GOT3 (cell line): ENCODE results near the gene CCDC80.
A peak's percentile ranks its signal among the peaks of the same experiment; 100 is the strongest.
"Not testable (repeated sequence)": the region's sequence is repeated elsewhere in the genome, so short reads cannot be mapped to it uniquely, and the experiment has no call there.

ENCODE experiments used
- DNase-seq: peaks from one replicate; lab custom pipeline; 2025; ENCODE audit warnings: mixed read lengths; lab: John Stamatoyannopoulos, UW

The CCDC80 gene

DNA sequence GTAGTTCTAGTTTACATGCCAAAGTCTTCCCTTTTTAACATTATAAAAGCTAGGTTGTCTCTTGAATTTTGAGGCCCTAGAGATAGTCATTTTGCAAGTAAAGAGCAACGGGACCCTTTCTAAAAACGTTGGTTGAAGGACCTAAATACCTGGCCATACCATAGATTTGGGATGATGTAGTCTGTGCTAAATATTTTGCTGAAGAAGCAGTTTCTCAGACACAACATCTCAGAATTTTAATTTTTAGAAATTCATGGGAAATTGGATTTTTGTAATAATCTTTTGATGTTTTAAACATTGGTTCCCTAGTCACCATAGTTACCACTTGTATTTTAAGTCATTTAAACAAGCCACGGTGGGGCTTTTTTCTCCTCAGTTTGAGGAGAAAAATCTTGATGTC, 57.8 kb downstream of the CCDC80 start:
- no peak for DNase-seq

DNA sequence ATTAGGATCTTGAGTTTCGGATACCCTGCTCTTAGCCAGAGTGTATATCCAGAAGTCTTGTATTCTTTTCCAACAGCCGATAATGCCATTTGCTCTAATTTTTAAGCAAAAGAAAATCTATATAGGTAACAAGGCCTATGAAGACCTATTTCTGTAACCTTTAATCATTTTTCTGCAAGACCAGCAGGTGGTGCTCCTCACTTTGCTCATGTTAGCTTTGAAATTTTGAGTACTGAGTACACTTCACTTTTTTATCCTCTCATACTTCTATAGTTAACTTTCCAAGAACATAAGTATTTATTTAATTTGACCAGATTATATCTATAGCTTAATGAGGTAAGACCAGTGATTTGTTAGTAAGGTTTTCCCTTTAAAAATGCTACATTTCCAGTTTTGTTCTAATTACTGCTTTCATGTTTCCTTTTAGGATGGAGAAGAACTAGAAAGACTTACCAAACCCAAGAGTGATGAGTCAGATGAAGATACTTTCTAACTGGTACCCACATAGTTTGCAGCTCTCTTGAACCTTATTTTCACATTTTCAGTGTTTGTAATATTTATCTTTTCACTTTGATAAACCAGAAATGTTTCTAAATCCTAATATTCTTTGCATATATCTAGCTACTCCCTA, 58.6 kb downstream of the CCDC80 start:
- DNase-seq, result no peak

DNA sequence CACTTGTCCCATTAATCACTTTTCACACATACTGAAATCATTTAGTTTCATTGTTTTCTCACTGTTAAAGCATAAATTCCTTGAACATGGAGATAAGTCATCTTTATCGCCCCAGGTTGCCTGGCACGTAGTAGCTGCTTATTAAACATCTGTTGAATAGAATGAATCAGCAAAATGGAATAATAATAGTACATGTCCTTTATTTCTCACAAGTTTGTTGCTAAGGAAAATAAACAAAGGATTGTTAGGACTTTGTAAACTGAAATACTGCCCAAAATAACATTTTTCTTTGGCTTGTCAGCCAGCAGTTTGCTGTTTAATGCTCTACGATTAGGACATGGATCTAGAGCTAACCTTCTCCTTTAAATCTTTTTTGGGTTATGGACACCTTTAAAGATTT, 61.2 kb downstream of the CCDC80 start:
- no peak for DNase-seq

DNA sequence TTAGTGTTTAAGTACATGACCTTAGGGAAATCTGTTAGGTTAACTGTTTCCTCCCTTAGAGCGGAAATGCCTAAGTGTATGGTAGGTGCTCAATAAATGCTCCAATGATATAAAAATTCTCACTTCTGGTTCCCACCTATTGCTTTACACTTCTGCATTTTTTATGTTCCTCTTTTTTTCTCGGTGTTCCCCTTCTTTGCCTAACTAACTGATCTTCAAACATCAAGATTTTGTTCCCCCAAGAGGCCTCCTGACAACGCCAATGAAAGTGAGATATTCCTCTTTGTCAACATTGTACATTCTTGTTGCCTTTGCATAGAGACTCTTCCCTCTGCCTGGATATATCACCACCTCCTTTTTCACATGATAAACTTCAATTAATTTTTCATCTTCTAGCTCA, 61.7 kb downstream of the CCDC80 start:
- no peak for DNase-seq

DNA sequence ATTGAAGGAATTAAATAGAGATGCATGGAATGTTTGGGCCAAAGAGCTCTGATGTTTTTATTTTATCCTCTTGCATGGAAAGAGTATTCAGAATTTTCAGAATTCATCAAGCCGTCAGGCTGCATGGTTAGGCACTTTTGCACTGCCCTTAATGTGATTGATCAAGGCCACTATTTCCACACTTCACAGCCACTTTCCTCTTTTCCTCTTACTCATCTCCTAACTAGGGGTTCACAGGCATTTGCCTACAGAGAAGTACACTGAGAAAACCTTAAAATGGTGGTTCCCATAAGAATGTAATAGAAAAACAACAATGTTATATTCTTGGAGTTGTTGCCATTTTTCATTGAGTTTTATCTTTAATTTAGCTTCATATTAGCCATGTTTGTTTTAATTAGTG, 68.2 kb downstream of the CCDC80 start:
- no peak for DNase-seq

DNA sequence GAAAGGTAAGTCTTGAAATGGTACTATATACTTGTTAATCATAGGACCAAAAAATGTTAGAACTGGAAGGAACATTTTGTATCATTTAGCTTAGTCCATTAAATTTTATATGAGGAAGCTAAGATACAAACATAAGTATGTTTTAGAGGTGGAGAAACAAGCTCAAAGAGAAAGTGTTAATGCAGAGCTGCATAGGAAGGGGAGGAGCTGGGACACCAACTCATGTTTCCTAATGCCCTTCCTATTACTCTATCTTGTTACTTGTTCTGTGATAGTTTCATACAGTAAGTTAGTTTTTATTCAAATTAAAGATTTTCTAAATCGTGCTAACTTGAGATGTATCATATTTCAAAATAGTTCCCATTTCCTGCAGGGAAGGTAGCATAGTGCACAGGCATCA, 71.7 kb downstream of the CCDC80 start:
- DNase-seq, result no peak

DNA sequence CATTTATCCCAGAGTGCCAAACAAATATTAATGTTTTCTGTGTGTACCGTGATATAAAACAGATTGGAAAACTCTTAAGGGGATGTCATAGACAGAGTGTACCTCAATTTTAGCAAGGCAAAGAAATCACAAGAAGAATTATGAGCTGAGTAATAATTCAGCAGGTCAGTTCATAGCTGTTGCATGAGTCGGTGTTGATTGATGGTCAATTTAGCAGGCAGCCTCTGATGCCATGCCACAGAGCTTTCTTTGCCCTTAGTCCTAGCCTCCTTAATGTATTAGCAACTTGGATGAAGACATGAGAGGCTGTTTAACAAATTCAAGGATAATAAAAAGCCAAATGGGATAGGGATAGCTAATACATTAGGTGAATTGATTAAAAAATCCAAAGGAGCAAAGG, 72.3 kb downstream of the CCDC80 start:
- no peak for DNase-seq

DNA sequence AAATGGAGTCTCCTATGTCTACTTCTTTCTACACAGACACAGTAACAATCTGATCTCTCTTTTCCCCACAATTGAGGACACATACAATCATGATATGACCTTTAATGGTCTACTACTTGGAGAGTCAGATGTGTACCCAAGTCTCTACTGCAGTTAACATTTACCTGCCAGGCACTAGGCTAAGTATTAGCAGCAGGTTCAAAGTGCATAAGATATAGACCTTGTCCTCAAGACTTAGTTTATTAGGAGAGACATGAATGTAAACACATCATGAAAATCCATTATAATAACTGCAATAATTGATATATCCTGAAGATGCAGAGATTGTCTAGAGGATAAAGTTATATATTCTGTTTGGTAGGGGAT, 76.0 kb downstream of the CCDC80 start:
- DNase-seq, result no peak

DNA sequence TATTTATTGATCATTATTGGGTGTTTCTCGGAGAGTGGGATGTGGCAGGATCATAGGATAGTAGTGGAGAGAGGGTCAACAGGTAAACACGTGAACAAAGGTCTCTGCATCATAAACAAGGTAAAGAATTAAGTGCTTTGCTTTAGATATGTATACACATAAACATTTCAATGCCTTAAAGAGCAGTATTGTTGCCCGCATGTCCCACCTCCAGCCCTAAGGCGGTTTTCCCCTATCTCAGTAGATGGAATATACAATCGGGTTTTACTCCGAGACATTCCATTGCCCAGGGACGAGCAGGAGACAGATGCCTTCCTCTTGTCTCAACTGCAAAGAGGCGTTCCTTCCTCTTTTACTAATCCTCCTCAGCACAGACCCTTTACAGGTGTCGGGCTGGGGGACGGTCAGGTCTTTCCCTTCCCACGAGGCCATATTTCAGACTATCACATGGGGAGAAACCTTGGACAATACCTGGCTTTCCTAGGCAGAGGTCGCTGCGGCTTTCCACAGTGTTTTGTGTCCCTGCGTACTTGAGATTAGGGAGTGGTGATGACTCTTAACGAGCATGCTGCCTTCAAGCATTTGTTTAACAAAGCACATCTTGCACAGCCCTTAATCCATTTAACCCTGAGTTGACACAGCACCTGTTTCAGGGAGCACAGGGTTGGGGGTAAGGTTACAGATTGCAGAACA, 76.5 kb downstream of the CCDC80 start:
- DNase-seq, result not testable (repeated sequence)

DNA sequence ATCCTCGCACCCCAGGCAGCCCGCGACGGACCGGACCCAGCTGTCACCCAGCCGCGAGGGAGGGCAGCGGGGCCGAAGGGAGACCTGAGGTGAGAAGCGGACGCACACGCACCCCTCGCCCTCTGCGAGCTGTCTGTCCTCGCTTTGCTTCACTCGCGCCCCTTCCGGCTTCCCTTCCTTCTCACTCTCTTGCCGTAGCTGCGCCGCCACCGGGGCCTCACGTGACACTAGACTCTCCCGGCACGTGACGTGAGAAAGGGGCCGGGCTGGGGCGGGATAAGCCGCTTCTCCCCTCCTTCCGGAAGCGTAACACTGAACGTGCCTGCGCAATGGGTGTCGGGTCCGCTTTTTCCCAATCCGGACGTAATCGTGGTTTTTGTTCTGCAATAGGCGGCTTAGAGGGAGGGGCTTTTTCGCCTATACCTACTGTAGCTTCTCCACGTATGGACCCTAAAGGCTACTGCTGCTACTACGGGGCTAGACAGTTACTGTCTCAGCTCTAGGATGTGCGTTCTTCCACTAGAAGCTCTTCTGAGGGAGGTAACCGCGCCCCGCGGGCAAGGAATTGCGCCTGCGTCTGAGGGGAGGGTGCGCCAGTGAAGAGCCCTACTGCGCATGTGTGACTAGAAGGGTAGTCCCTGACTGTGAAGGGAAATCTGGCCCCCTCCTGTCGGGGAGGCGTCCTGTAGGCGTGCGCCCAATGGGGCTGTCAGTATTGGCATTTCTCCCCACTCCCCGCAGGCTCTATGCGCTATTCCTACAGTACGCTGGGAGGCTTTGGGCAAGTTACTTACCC, 79.0 kb downstream of the CCDC80 start, which contains the start of the genes ATG3 and SLC35A5:
ATG3 (minus strand) TSS at position 229 of the 796 bp plus-strand sequence. CDS start 434 bp downstream, outside the sequence.
SLC35A5 (plus strand) TSS at position 312 of the 796 bp plus-strand sequence. CDS start 1,359 bp downstream, outside the sequence.
- DNase-seq, result peak; percentile 97

DNA sequence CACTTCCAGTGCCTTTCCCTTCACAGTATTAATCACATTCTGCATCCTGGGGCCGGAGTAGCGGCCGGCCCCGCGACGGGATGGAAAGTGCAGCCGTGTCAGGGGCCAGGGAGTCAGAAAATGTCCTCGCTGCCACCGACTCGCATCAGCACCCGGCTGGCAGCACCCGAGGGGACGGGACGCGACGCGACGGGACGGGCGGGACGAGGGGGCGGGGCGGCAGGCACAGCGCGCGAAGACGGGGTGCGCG, 79.5 kb downstream of the CCDC80 start:
- no peak for DNase-seq

DNA sequence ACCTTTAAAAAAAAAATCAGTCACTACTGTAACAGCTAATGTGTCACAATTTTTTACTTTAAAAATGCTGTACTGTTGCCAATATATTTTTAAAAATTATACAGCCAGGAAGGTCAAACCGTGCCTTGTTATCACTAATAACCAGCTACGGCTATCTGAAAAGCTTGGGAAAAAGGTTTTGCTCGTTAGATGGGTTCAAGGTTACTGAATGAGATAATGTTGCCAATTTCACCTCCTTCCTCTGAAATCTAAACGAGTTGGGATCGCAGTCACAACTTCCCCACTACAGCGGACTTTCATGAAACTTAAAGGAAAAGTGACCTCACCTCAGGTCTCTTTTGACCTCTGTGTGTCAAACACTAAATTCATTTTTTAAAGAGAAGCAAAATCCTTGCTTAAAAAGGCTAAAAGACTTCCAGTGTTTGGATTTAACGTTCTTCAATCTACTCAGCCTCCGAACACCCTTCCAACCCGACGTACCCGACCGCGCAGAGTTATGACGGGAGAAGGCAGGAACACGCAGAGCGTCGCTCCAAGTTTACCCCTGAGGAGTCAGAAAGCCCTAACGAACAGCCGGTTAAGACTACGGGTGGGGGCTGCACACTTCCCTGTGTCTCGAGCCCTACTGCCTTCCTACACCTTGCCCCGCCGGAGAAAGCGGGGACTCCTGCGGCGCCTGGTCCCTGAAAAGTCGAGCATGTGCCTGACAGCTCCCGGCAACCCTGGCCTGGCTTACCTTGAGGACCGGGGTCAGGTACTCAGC, 80.0 kb downstream of the CCDC80 start:
- DNase-seq, result peak; percentile 33

DNA sequence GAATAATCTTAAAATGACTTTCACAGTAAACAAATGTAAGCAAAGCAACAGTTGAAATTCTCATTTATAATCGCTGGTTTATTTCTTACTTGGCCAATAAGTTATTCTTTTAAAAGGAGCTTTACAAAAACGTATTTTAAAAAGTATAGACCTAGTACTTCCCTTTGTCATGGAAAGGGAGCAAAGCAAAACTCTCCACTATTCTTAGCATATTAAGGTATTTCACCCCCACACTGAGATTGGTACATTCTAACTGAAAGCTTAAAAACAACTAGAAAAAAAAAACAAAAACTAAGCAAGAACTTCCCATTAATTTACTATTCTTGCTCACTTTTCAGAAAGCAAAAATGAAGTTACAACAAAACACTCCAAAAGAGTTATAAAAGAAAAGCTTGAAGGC, 80.6 kb downstream of the CCDC80 start:
- no peak for DNase-seq

DNA sequence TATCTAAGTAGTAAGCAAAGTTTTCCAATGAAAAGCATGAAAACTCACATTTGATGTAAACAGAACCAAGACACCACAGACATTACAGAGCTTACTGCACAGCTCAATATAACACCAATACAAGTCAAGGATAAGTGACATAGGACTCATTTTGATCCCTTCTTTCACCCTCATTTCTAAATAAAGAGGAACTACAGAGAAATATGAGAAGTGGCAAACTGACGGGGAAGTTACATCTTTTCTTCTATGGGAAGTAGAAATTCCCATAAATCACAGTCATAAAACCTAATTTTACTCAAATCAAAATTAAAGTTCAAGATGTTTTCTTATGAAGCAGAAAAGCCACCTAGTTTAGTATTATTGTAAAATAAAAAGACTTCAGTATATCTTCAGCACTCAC, 83.0 kb downstream of the CCDC80 start:
- DNase-seq, result no peak

DNA sequence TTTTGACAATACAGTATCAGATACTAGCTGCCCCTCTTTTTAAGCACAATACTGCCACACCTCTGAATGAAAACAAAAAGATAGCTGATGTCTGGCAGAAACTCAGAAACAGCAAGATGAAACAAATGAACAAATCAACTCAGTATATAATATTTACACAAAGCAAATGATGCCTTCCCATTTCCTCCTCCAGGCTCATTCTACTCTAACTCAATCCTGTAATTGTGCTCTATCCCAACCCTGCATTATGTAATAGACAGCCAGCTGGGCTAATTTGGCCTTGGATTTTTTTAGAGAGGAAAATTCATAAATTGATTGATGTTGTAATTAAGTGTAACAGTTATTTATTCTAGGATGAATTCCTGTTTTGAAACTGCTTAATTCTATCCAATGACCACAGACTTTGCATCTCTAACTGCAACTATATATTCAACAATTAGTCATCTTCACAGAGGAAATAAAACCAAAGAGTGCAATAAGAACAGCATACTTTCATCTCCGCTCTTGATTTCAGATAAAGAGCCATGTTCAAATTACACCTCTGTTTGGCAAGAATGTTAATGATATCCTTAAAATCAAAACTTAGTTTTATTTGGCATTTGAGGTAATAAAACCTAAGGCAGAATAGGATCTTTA, 85.3 kb downstream of the CCDC80 start:
- DNase-seq, result no peak

DNA sequence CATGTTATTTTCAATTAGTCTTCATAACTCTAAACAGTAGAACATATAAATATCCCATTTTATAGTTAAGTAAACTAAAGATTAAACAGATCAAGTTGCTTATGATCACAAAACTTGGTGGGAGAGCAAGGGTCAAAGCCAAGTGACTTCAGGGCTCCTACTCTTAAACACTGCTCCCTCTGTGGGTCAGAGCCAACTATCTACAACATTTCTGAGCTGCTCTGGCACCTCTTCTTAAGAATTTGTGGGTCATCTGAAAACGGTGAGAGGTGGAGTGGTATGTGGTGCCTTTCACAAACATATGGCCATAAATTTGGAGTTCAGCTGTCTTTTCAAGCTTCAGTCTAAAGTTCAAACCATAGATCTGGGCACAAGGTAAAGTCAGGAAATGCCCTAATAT, 90.1 kb downstream of the CCDC80 start:
- DNase-seq, result no peak
